HG02588 (cell line): Measurements from ENCODE around the gene B4GALT2.

ENCODE experiments used
- ATAC-seq: cut with Tn5 transposase; IDR thresholded peaks from one replicate; pipeline ENCODE4 v1.9.1; 2021; ENCODE audit warnings: mild to moderate bottlenecking, moderate library complexity; ENCODE audit not compliant: unreplicated experiment

Gene B4GALT2

GRCh38 chr1:44000122-44000665 is 21.2 kb downstream of the B4GALT2 start:
- ATAC-seq, result no peak

DNA sequence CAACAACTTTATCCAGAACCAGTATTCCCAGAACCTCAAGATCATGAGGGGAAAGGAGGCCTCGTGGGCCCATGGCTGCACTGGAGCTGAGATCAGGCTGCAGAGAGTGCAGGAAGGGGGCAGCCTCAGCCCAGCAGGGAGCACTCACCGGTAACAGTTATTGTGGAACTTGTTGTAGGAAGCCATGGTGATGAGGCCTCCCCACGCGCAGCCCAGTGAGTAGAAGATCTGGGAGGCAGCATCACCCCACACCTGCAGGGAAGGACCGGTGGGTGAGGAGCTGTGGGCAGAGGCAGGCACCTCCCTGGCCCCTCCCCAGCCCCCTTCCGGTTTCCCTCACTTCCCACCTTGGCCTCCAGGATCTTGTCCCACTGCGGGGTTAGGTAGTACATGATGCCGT is 23.2 kb downstream of the B4GALT2 start:
- ATAC-seq, result no peak

DNA sequence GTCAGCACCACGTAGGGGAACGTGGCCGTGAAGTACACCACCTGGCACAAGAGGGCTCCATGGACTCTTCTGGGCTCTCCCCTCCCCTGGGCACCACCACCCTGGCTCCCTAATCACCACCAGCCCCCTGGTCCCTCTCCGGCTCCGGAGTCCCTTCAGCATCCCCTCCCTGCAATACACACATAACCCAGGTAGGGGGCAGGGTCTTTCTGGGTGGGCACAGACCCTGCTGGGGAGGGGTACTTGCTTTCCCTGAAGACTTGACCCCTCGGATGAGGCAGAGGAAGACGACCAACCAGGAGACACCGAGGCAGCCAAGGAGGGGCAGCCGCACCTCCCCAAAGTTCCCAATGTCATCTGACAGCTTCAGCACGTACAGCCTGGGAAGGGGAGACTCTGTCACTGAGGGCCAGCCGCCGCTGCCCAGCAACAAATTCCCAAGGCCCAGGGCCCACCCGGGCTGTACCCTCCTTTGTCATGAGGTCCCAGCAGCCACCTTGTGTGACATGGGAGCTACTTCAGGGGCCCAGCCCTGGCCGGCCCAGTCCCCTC is 23.7 kb downstream of the B4GALT2 start:
- ATAC-seq, result no peak

- no peak for ATAC-seq
These were observed 29.2 kb downstream of the B4GALT2 start for GRCh38 chr1:44008259-44008658.

GRCh38 chr1:44010935-44011471 is 32.0 kb downstream of the B4GALT2 start:
- ATAC-seq, result no peak

- no peak for ATAC-seq
These were observed 33.4 kb downstream of the B4GALT2 start for GRCh38 chr1:44012404-44012803.

- ATAC-seq, result no peak
These were observed 34.1 kb downstream of the B4GALT2 start for GRCh38 chr1:44012941-44013609.

DNA sequence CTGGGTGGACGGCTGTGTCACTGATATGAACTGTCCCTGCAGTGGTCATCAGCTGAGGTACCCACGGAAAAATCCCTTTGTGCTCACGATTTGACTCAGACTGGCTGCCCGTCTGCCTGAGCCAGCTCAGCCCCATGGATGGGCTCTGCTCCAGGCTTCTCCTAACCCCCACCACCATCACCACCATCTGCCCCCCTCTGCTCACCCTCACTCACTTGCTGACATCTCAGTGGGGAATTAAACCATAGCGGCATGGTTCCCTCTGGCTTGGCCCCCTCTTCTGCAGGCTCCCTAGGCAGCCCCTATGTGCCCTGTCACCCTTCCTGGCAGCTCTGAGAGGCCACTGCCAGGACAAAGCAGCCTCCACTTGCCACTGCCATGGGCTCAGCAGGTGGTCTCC is 34.9 kb downstream of the B4GALT2 start:
- ATAC-seq, result no peak

DNA sequence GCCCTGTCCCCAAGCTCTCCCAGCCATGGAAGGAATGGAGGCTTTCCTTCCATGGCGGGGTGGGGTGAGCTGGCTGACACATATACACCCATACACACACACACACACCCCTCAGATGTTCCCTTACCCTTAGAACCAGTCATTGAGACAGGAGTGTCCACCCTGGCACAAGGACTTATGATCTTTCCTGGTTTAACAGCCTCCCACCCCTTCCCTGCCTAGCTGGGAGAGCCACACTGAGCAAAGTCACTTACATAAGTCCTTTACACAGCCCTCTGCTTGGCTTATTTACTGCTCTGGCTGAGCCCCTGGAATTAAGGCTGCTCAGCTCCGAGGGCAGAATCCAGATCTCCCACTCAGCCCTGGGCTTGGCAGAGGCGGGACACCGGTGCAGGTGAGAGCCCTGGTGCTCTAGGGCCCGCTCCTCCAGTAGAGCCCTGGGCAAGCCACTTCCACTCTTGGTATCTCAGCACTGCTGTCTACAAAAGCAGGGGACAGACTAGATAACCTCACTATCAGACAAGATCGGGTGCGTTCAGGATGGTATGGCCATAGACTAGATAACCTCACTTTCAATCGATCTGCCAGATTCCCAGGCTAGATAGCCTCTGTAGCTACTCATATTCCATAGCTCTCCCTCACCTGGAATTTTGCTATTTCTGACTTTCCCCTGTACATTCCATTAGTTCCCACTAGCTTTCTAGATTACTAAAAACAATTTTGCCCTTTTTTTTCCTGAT is 35.5 kb downstream of the B4GALT2 start:
- no peak for ATAC-seq

GRCh38 chr1:44015206-44015605 is 36.2 kb downstream of the B4GALT2 start:
- no peak for ATAC-seq

DNA sequence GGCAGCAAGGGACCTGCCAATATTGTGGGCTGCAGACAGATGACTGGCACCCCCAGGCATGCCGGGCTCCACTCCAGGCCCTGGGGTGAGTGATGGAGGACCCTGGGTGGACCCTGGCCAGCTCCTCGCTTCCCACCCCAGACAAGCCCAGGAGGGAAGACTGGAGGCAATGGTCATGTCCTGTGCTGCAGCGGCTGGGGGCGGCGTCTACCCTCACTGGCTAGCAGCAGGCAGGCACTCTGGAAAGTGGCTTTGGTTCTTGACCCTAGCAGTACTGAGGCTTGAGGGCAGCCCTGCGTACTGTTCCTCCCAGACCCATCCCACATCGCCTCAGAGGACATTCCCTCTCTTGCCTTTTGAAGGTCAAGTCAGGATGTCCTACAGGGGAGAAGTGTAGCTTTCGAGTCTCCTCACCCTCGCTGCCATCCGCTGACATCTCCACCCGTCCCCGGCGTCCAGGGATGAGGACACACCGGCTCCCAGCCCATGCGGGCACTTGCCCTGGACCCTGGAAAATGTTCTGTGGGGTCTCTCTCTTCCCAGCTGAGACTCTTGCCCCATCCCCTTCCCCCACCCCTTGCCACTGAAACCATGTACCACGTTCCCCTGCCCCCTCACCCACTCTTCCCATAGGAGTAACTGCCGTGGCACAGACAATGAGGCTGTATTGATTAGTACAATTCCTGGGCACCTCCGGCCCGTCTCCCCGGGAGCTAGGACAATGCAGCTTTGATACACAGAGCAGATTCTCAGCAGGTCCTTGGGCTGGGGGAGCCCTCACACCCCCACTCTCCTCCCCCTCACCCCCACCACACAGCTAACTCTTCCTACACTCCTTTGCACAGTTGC is 37.3 kb downstream of the B4GALT2 start:
- ATAC-seq, result no peak

DNA sequence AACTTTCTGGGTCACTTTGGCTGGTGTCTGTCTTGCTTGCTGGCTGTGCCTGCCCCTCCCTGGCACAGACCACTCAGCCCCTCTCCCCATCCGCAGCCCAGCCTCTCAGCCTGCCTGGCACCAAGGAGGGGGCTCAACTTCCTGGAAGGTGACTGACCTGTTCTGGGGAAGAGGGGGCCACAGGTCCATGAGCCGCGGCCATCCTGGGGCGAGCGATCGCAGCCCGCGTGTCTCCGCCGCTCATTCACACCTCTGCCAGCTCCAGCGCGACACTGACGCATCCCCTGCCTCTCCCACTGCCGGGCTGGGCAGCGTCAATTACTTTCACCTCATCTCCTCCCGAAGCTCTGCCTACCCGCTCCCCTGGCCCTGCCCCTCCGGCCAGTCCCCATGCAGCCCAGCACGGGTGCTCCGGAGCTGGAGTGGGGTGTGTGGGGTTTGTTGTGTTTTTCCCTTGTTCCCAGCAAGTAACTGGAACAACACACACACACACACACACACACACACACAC is 37.9 kb downstream of the B4GALT2 start:
- no peak for ATAC-seq

DNA sequence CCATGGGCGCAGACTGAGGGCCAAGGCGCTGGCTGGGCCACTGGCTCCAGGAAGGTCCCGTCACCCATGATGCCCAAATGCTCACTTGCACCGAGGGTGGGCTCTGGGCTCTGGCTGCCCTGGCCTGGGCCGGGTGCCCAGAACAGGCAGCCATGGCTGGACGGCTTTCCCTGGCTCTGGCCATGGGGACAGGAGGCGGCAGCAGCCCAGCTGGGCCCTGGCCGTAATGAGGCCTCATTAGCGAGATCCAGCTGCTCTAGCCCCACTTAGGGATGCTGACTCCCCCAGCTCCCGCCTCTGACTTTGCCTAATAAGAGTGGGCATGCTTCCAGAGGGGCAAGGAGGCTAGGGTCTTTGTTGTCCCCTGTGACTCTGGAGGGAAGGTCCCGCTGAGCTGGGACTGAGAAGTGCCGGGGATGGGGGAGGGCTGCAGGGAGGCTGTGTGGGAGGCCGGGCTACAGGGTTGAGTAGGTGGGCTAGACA is 40.5 kb downstream of the B4GALT2 start:
- no peak for ATAC-seq

- no peak for ATAC-seq
These were observed 41.5 kb downstream of the B4GALT2 start for GRCh38 chr1:44020464-44020863.

GRCh38 chr1:44021156-44021555 is 42.1 kb downstream of the B4GALT2 start:
- no peak for ATAC-seq

- ATAC-seq, result no peak
These were observed 42.7 kb downstream of the B4GALT2 start for GRCh38 chr1:44021581-44022321.

- ATAC-seq, result no peak
These were observed 45.3 kb downstream of the B4GALT2 start for GRCh38 chr1:44024031-44024902.

DNA sequence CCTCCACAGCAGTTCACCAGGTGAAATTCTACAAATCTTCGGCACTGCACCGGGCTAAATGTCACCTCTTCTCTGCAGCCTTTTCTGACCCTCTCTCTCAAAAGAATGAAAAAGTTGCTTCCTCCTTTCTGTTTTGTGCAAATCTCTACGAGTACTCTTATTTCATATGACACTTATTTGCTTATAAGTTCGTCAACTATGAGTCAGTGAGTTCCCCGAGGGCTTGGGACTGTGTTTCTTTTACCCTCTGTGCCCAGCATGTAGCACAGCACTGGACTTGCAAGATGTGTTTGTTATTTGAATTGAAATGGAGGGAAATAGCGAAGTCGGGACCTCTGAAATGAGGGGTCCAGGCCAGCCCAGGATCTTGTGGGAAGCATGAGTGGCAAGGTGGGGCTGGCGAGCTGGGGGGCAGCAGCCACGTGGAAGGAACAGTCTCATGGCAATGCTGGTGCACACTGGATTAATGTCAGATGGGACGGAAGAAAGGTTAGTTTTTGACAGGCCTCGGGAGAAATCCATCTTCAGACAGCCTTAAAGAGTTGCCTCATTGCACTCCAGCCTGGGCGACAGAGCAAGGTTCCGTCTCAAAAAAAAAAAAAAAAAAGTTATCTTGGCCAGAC is 46.0 kb downstream of the B4GALT2 start:
- ATAC-seq, result no peak
